HCT116 (cell line): ENCODE data around the gene SLC25A1. TPM values are rescaled to one million over a fixed set of nuclear protein-coding genes. Genes with fewer than 3 reads are reported as not detected.

Experiments used
- ATAC-seq: fragments of 200-7000 bp; cut with Tn5 transposase; 2 replicates; pipeline ENCODE4 v1.9.1; 2020; ENCODE audit warnings: mild to moderate bottlenecking, moderate library complexity
- BruUV-seq: library from RNA; stranded (reverse); fragments of 400-500 nt; replicated peaks from 2 replicates; lab custom pipeline; 2021; lab: Mats Ljungman, UMichigan
- CTCF ChIA-PET: fragments of 300-600 bp; sonication (Branson Sonifier 250); formaldehyde crosslinking; loops from one replicate; lab custom pipeline; 2021; ENCODE audit warnings: antibody characterized with exemption; lab: Charles Lee
- POLR2A ChIA-PET: fragments of 300-600, 350-600 bp; sonication (Branson Sonifier 250); formaldehyde crosslinking; loops from one replicate; lab custom pipeline; 2021; ENCODE audit warnings: antibody characterized with exemption; lab: Charles Lee
- RAD21 ChIA-PET, 2 experiments: fragments of 300-600 bp; sonication (Branson Sonifier 250); formaldehyde crosslinking; loops; one replicate each; lab custom pipeline; 2023; ENCODE audit warnings: low total read pairs in 2 of 2; ENCODE audit not compliant: uncharacterized antibody in 2 of 2, unreplicated experiment in 2 of 2, low non-redundant PET in 1 of 2; lab: Charles Lee
- DNase-seq: peaks from one replicate; pipeline ENCODE4 v3.0.0-alpha.2; 2010; ENCODE audit warnings: low read depth, low spot score
- H2AFZ ChIP-seq: fragments of 200-600 bp; shearing (Covaris generic), sonication (generic); 2 replicates; pipeline ENCODE4 v1.6.1; 2017; ENCODE audit warnings: low read depth, mixed run types, mixed read lengths, antibody characterized with exemption, low read length; ENCODE audit not compliant: poor library complexity, severe bottlenecking
- H3K27ac ChIP-seq: 2 replicates; pipeline ENCODE4 v1.5.1; 2012; ENCODE audit warnings: low read depth, low read length
- H3K27me3 ChIP-seq: fragments of 200-600 bp; sonication (generic); 2 replicates; pipeline ENCODE4 v1.6.1; 2016; ENCODE audit warnings: mixed run types, low read length, mixed read lengths; ENCODE audit not compliant: insufficient read depth
- H3K36me3 ChIP-seq, 2 experiments: fragments of 200-500 bp in 1 of 2; fragments of 200-600 bp in 1 of 2; sonication (Bioruptor generic) in 1 of 2; sonication (generic) in 1 of 2; 2 replicates each; pipeline versions ENCODE4 v1.5.1 to v1.6.1; 2014 to 2016; ENCODE audit warnings: low read length in 2 of 2, inconsistent platforms in 1 of 2, mixed read lengths in 1 of 2, mixed run types in 1 of 2; ENCODE audit not compliant: insufficient read depth in 2 of 2, control insufficient read depth in 1 of 2
- H3K4me1 ChIP-seq, 2 experiments: fragments of 200-600 bp in 1 of 2; sonication (generic) in 1 of 2; 2 replicates each; pipeline versions ENCODE4 v1.5.1 to v1.6.1; 2012 to 2017; ENCODE audit warnings: low read length in 2 of 2, inconsistent platforms in 1 of 2, mild to moderate bottlenecking in 1 of 2, mixed read lengths in 1 of 2, mixed run types in 1 of 2, moderate library complexity in 1 of 2; ENCODE audit not compliant: insufficient read depth in 2 of 2, control insufficient read depth in 1 of 2
- H3K4me2 ChIP-seq: fragments of 200-600 bp; sonication (generic); 2 replicates; pipeline ENCODE4 v1.6.1; 2017; ENCODE audit warnings: mixed run types, low read length, mixed read lengths
- H3K4me3 ChIP-seq, 2 experiments: fragments of 200-600 bp in 1 of 2; sonication (generic) in 1 of 2; replicated peaks in 1 of 2; 2 replicates each; pipeline ENCODE4 v1.5.1; 2011 to 2016; ENCODE audit warnings: low read length in 2 of 2, control low read depth in 1 of 2, low read depth in 1 of 2, mild to moderate bottlenecking in 1 of 2, mixed read lengths in 1 of 2, mixed run types in 1 of 2
- H3K79me2 ChIP-seq: fragments of 200-600 bp; sonication (generic); 2 replicates; pipeline ENCODE4 v1.6.1; 2017; ENCODE audit warnings: mild to moderate bottlenecking, mixed run types, low read length, moderate library complexity, mixed read lengths; ENCODE audit not compliant: insufficient read depth
- H3K9ac ChIP-seq: fragments of 200-600 bp; sonication (generic); 2 replicates; pipeline ENCODE4 v1.6.1; 2016; ENCODE audit warnings: low read length, mixed read lengths
- H3K9me2 ChIP-seq: fragments of 200-600 bp; sonication (generic), shearing (Covaris generic); 2 replicates; pipeline ENCODE4 v1.6.1; 2017; ENCODE audit warnings: mixed run types, mild to moderate bottlenecking, moderate library complexity; ENCODE audit not compliant: insufficient read depth
- H3K9me3 ChIP-seq, 2 experiments: fragments of 200-500 bp in 1 of 2; fragments of 200-600 bp in 1 of 2; sonication (Bioruptor generic) in 1 of 2; sonication (generic) in 1 of 2; 2 replicates each; pipeline ENCODE4 v1.6.1; 2014 to 2017; ENCODE audit warnings: low read length in 2 of 2, mixed read lengths in 2 of 2, inconsistent platforms in 1 of 2, low read depth in 1 of 2, mild to moderate bottlenecking in 1 of 2, mixed run types in 1 of 2, moderate library complexity in 1 of 2; ENCODE audit not compliant: control insufficient read depth in 1 of 2, insufficient read depth in 1 of 2
- H4K20me1 ChIP-seq: fragments of 200-600 bp; sonication (generic), shearing (Covaris generic); 2 replicates; pipeline ENCODE4 v1.6.1; 2017; ENCODE audit warnings: mixed run types, mild to moderate bottlenecking, moderate library complexity; ENCODE audit not compliant: insufficient read depth
- CBX3 ChIP-seq: IDR thresholded peaks from 2 replicates; pipeline ENCODE4 v1.6.1; 2012; ENCODE audit warnings: low read depth
- CEBPB ChIP-seq: IDR thresholded peaks from 2 replicates; pipeline ENCODE4 v1.6.1; 2012; ENCODE audit warnings: low read depth
- EZH2phosphoT487 ChIP-seq: fragments of 200-600 bp; IDR thresholded peaks from 2 replicates; pipeline ENCODE4 v1.6.1; 2018; ENCODE audit warnings: antibody characterized with exemption, borderline replicate concordance
- POLR2A ChIP-seq: IDR thresholded peaks from 2 replicates; pipeline ENCODE4 v1.7.0; 2011; ENCODE audit warnings: borderline replicate concordance; ENCODE audit not compliant: insufficient read depth, insufficient read length; ENCODE audit errors: extremely low read depth
- SRF ChIP-seq: IDR thresholded peaks from 2 replicates; pipeline ENCODE4 v1.6.1; 2012; ENCODE audit warnings: low read depth
- TCF7L2 ChIP-seq: IDR thresholded peaks from 2 replicates; pipeline ENCODE4 v1.7.0; 2011; ENCODE audit warnings: borderline replicate concordance, inconsistent platforms; ENCODE audit not compliant: insufficient read depth, insufficient read length; ENCODE audit errors: extremely low read depth
- ZFX ChIP-seq: fragments of 450-650 bp; IDR thresholded peaks from 2 replicates; pipeline ENCODE4 v1.6.1; 2017
- ZNF274 ChIP-seq: fragments of 200-500 bp; sonication (Bioruptor generic); IDR thresholded peaks from 2 replicates; pipeline ENCODE4 v1.6.1; 2014; ENCODE audit warnings: mild to moderate bottlenecking, low read depth, low read length, inconsistent platforms
- intact Hi-C: fragments of 100-400 bp; cut with micrococcal nuclease; formaldehyde crosslinking; loops from 2 replicates; pipeline ENCODE4 v1.10.0; 2022
- total RNA-seq: library from RNA; stranded (reverse); gene quantifications from one replicate; pipeline ENCODE4 v1.2.1, GENCODE V29; 2021; ENCODE audit not compliant: unreplicated experiment
- TF ChIP-seq, protein P1 (sequence below): IDR thresholded peaks from 2 replicates; pipeline ENCODE4 v1.6.1; 2012
- TF ChIP-seq, protein P2 (sequence below): IDR thresholded peaks from 2 replicates; pipeline ENCODE4 v1.6.1; 2012; ENCODE audit warnings: low read depth
- TF ChIP-seq, protein P3 (sequence below): IDR thresholded peaks from 2 replicates; pipeline ENCODE4 v1.6.1; 2012
- TF ChIP-seq, protein P4 (sequence below), 3 experiments: fragments of 200-600 bp in 1 of 3; sonication (generic) in 1 of 3; IDR thresholded peaks in 2 of 3; conservative IDR thresholded peaks in 1 of 3; 2 replicates each; pipeline ENCODE4 v1.5.1; 2012 to 2017; ENCODE audit warnings: low read depth in 2 of 3, low read length in 2 of 3, antibody characterized with exemption in 1 of 3, borderline replicate concordance in 1 of 3, control low read depth in 1 of 3, mild to moderate bottlenecking in 1 of 3, mixed read lengths in 1 of 3, mixed run types in 1 of 3, moderate library complexity in 1 of 3; ENCODE audit not compliant: insufficient read depth in 1 of 3

Gene SLC25A1
- total RNA-seq, 1 experiment from 2014 or later = 146 TPM

DNA sequence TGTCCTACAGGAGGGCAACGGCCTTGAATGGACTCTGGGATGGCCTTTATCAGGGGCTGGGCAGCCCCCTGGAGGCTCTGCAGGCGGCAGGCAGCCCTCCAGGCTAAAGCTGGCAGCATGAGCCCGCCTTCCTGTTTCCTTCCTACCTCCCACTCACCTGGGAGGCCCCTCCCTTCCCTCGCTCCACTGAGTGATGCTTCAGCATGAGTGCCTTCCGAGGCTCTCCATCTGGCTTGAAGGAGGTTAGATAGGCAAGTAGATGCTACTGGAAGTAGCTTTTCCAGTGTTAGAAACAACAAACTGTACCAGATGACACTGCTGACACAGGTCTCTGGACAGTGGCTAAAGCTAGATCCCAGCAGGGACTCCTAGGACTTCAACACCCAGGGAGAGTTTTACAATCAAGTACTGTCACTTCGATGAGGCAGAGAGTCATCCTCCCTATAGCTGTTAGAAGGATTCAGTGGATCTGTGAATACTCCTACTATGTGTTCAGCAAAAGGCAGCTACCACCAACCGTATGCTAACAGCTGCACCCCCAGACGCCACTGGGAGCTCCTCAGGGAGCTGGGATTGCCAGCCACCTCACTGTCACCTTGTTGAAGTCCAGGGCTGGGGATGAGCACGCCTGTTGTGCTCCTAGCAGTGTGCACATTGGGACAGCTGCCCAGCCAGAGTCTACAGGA, 4.1 kb upstream of the SLC25A1 start:
- H3K27me3 ChIP-seq = no peaks in the 10 kb centered on the region
- no peak overlapping the region for H3K9ac ChIP-seq
- ATAC-seq (no peak), DNase-seq (no peak)
- H3K4me3 ChIP-seq = no peak overlapping the region
- ChIA-PET POLR2A (no interaction called here), RAD21 (no interaction called here), CTCF (no interaction called here)
- TF ChIP-seq, protein P1, sequence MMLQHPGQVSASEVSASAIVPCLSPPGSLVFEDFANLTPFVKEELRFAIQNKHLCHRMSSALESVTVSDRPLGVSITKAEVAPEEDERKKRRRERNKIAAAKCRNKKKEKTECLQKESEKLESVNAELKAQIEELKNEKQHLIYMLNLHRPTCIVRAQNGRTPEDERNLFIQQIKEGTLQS = no peak
- TF ChIP-seq POLR2A = no peak
- TF ChIP-seq, protein P2, sequence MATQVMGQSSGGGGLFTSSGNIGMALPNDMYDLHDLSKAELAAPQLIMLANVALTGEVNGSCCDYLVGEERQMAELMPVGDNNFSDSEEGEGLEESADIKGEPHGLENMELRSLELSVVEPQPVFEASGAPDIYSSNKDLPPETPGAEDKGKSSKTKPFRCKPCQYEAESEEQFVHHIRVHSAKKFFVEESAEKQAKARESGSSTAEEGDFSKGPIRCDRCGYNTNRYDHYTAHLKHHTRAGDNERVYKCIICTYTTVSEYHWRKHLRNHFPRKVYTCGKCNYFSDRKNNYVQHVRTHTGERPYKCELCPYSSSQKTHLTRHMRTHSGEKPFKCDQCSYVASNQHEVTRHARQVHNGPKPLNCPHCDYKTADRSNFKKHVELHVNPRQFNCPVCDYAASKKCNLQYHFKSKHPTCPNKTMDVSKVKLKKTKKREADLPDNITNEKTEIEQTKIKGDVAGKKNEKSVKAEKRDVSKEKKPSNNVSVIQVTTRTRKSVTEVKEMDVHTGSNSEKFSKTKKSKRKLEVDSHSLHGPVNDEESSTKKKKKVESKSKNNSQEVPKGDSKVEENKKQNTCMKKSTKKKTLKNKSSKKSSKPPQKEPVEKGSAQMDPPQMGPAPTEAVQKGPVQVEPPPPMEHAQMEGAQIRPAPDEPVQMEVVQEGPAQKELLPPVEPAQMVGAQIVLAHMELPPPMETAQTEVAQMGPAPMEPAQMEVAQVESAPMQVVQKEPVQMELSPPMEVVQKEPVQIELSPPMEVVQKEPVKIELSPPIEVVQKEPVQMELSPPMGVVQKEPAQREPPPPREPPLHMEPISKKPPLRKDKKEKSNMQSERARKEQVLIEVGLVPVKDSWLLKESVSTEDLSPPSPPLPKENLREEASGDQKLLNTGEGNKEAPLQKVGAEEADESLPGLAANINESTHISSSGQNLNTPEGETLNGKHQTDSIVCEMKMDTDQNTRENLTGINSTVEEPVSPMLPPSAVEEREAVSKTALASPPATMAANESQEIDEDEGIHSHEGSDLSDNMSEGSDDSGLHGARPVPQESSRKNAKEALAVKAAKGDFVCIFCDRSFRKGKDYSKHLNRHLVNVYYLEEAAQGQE = no peak
- TF ChIP-seq CBX3 = no peak
- no peak for TF ChIP-seq EZH2phosphoT487
- TF ChIP-seq SRF = no peak
- no peak for TF ChIP-seq ZNF274
- TF ChIP-seq ZFX = no peak
- TF ChIP-seq, protein P3, sequence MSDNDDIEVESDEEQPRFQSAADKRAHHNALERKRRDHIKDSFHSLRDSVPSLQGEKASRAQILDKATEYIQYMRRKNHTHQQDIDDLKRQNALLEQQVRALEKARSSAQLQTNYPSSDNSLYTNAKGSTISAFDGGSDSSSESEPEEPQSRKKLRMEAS = no peak
- no peak for TF ChIP-seq CEBPB
- no peak for TF ChIP-seq TCF7L2
- TF ChIP-seq, protein P4, sequence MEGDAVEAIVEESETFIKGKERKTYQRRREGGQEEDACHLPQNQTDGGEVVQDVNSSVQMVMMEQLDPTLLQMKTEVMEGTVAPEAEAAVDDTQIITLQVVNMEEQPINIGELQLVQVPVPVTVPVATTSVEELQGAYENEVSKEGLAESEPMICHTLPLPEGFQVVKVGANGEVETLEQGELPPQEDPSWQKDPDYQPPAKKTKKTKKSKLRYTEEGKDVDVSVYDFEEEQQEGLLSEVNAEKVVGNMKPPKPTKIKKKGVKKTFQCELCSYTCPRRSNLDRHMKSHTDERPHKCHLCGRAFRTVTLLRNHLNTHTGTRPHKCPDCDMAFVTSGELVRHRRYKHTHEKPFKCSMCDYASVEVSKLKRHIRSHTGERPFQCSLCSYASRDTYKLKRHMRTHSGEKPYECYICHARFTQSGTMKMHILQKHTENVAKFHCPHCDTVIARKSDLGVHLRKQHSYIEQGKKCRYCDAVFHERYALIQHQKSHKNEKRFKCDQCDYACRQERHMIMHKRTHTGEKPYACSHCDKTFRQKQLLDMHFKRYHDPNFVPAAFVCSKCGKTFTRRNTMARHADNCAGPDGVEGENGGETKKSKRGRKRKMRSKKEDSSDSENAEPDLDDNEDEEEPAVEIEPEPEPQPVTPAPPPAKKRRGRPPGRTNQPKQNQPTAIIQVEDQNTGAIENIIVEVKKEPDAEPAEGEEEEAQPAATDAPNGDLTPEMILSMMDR (IDR thresholded peaks at IDR 0.05 in 2 of 3, conservative IDR thresholded peaks at IDR 0.05 in 1 of 3; ENCODE audit: borderline replicate concordance in 1 of 3, insufficient read depth in 1 of 3, low read depth in 2 of 3, low read length in 2 of 3) = no peak
- H2AFZ ChIP-seq = no peak overlapping the region
- H3K27ac ChIP-seq = no peak overlapping the region
- H3K9me2 ChIP-seq = no peaks in the 10 kb centered on the region
- H3K9me3 ChIP-seq = no peaks in the 10 kb centered on the region
- H3K79me2 ChIP-seq = peaks cover 6% of the 10 kb centered on the region; the same call in 1 of the 2 replicates
- peaks cover 2 to 23% of the 10 kb centered on the region in 2 experiments; a peak in 3 of 4 replicates for H3K4me1 ChIP-seq
- intact Hi-C loops = no loop called here
- H4K20me1 ChIP-seq = no peaks in the 10 kb centered on the region
- H3K36me3 ChIP-seq = no peaks in the 10 kb centered on the region
- no peak overlapping the region for H3K4me2 ChIP-seq
- BruUV-seq = no TSS peak
